LoVo (cell line): ENCODE results near the gene CPNE7.
"Not testable (repeated sequence)": the region's sequence is repeated elsewhere in the genome, so short reads cannot be mapped to it uniquely, and the experiment has no call there.

ENCODE experiments used
- DNase-seq: peaks from one replicate; pipeline ENCODE4 v3.0.0-alpha.2; 2016; ENCODE audit warnings: low spot score

CPNE7 gene

DNA sequence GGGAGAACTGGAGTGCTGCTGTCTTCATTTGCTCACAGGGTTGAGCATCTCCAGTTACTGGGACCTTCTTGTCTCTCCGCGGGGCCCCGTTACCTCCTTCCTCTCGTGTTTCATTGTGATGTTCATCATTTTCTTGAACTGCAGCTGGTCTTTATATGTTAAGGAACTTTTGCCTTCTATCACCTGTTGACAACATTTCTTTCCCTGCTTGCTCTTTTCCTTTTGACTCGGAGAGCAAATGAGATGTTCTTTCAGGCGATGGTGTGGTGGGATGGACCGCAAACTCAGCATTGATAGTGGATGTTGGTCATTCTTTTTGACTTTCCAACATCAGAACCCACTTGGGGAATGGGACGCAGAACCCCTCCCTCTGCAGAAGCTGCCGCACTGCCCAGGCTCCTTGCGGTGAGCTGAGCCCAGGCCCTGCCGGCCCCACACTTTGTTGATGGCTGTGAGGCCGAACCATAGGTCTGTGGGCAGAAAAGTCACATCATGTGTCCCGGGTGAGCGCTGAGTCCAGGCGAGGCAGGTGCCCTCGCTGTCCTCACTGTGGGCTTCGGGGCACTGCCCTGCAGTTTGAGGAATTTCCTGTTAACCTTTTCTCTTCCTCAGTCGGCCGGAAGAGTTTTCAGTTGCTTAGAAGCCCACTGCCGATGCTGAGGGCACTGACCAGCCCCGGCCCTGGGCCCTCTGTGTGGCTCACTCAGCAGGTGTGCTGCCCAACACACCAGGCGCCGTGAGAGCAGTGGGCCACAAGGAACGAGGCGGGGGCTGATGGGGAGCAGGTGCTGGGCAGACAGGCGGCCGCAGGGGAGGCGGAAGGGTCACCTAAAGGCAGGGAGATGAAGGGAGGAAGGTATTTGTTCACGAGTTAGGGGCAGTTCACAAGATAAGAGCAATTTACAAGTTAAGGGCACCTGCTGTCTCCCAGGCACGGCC, 7.6 kb upstream of the CPNE7 start:
- no peak for DNase-seq

DNA sequence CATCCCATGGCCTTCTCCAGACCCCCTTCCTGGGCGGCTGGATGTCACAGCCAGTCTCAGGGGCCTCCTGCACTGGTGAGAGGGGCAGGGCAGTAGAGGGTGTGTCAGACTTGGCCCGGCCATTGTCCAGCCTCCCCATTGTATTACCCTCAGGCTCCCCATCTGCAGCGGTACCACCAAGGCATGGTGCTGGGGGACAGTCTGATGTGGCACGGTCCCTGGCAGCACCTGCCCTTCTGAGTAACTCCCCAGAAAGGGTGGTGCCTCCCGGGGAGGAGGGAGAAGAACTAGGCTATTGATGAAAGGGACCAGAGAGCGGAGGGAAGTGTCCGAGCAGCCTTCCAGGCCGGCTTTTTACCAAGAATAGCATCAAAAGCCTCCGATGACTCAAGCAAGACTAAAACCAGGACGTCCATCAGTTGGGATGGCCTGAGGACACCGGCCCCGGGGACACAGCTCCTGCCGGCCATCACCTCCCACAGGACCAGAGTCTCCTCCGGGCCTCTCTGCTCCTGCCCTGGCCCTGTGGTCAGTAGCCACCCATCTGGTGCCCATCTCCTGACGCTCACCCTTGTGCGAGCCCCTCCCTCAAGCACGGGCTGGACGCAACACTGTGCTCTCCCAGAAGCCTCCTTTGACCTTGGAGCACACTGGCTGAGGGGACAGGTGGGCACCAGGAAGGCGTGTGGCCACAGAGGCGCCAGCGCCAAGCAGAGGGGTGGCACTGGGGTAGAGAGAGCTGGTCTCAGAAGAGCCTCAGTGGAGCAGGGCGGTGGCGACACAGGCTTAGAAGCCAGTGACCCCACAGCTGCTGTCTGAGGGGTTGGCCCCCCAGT, 5.8 kb upstream of the CPNE7 start:
- DNase-seq, result no peak

DNA sequence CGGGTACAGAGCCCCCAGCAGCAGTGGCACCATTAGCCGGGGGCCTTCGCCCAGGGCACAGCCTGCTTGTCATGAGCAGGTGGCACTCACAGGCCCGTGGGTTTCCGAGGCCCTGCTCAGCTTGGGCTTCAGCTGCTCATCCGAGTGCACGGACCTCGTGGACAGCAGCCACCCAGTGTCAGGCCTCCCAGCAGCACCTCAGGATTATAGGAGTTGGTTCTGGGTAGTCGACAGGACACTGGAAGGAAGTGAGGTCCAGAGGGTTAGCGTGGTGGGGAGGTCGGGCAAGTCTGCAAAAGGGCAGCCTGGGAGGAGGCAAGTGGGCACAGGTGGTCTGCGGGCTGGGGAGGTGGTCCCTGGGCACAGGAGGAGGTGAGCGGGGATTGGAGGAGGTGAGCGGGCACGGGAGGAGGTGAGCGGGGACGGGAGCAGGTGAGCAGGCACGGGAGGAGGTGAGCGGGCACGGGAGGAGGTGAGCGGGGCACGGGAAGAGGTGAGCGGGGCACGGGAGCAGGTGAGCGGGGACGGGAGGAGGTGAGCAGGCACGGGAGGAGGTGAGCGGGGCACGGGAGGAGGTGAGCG, 5.1 kb upstream of the CPNE7 start:
- no peak for DNase-seq

DNA sequence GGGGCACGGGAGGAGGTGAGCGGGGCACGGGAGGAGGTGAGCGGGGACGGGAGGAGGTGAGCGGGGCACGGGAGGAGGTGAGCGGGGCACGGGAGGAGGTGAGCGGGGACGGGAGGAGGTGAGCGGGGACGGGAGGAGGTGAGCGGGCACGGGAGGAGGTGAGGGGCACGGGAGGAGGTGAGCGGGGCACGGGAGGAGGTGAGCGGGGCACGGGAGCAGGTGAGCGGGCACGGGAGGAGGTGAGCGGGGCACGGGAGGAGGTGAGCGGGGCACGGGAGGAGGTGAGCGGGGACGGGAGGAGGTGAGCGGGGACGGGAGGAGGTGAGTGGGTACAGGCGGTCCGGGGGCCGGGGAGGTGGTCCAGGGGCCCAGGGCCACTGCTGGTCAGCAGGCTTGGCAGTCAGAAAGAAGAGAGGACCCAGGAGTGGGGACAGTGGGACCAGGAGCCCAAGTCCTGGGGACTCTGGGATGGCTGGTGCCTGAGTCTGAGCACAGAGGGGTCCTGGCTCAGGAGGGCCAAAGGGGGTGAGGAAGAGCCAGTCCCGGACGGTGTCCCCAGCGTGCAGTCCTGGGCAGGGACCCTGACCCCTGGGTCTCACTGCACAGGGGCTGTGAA, 4.5 kb upstream of the CPNE7 start:
- DNase-seq, result not testable (repeated sequence)

DNA sequence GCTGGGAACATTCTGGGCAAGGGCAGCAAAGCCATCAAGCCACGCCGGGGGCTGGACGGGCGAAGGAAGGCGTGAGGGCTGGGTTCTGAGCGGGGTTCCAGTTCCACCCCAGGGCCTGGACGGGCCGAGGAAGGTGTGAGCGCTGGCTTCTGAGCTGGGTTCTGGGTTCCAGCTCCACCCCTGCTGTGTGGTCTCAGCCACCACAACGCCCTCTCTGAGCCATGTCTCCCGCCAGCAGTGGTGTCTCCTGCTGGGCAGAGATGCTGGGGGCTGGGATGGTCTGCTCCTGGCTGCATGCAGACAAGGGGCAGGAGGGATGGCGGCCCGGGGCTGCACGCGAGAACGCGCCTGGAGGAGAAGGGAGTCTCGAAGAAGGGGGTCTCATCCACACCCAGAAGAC, 3.9 kb upstream of the CPNE7 start:
- no peak for DNase-seq

DNA sequence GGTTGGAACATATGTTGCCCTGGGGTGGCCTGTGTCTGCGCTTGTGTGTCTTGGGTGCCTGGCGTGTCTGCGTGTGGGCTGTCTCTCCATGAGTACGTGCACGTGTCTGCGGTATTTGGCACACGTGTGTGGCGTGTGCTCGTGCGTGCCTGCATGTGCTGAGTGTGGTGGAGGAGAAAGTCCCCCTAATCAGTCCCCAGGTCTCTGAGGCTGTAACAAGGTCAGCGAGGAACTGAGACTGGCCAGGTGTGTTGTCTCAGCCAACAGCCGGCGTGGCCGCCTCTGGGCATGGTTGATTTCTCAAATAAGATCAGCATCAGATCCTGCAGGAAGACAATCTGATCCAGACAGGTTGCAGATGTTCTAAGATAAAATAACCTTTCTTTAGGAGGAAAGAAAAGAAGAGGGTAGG, 3.5 kb upstream of the CPNE7 start:
- no peak for DNase-seq

DNA sequence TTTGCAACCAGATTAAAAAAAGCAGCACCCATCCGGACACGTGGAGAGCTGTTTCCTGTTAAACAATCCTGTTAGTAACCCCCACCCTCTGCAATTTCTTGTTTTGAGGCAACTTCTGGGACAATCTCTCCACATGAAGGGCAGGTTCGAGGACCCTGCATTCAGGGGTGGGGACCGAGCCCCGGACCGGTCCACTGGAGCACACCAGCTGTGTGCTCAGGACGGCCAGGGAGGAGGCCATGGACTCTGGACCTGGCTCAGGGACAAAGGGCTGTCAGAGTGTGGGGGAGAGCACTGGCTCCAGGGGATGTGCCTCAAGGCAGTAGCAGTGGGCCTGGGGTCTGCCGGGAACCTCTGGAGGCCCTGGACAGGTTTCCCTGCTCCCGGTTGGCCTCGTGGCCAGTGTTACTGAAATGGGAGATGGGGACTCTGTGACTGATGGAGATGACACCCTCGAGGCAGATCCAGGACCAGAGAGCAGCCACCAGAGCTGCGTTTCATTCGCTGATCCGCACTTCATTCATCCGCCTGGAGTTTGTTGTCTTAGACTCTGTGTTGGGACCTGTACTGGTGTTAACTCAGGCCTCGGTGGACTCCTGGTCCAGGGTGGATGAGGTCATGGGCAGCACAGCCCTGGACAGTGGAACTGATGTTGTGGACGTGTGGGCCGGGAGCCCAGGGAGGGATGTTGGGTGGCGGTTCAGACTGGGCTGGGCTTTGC, 2.9 kb upstream of the CPNE7 start:
- DNase-seq, result no peak

DNA sequence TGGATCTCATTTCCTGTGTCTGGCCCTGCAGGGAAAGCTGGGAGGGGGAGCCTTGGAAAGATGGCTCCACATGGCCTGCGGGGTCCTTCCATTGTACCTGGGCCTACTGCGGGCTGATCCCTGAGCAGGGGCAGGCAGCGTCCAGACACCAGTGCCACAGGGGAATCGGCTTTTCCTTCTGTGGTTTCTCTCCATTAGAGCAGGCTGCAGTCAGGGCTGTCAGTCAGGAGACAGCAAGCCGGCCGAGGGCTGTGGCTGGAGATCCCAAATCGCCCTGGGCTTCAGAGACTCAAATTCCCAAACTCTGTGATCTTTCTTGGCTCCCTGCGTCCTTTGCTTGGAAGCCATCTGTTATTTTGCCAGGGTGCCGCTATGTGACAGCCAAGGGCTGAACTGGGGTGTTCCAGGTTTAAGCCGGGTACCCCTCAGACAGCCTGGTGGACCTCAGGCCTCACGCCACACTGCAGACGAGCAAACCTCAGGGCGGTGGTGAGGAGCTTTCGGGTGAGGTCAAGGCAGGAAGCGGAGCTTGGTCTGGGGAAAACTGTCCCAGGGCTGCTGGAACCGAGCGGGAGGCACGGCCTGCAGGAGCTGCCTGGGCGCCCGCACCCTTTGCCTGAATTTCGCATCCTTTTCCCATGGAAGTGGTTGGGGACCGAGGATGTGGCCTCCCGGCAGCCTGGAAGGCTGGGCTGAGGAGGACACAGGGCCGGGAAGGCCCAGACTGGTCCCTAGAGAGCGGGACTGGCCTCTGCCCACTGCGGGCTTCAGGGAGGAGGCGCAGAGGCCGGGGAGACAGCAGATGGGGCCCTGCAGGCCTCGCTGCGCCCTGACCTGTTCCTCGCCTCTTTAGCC, 1.5 kb upstream of the CPNE7 start:
- DNase-seq, result no peak

DNA sequence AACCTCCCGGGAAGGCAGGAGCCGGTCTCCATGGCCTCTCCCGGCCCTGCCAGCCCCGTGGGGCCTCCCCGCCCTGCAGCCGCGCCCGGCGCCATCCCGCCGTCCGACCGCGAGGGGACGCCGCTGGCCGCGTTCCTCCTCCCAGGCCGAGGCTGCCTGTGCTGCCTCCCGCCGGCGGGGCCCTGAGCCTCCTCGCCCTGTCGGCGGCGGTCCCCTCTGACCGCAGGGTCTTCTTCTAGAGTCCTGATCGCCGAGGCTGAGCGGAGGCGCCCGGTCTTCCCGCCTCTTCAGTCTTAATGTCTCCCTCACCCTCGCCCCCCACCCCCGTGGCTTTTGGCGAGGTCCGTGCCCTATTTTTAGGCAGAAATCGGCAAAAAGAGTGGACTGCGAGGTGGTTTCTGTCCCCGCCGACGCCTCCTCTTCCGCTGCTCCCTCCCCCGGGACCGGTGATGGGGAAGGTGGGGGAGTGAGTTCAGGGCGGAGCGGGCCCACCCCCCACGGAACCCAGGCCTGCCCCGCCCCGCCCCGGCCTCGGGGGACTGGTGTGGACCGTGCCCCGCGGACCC, 794 bp upstream of the CPNE7 start:
- DNase-seq, result peak; percentile 68

DNA sequence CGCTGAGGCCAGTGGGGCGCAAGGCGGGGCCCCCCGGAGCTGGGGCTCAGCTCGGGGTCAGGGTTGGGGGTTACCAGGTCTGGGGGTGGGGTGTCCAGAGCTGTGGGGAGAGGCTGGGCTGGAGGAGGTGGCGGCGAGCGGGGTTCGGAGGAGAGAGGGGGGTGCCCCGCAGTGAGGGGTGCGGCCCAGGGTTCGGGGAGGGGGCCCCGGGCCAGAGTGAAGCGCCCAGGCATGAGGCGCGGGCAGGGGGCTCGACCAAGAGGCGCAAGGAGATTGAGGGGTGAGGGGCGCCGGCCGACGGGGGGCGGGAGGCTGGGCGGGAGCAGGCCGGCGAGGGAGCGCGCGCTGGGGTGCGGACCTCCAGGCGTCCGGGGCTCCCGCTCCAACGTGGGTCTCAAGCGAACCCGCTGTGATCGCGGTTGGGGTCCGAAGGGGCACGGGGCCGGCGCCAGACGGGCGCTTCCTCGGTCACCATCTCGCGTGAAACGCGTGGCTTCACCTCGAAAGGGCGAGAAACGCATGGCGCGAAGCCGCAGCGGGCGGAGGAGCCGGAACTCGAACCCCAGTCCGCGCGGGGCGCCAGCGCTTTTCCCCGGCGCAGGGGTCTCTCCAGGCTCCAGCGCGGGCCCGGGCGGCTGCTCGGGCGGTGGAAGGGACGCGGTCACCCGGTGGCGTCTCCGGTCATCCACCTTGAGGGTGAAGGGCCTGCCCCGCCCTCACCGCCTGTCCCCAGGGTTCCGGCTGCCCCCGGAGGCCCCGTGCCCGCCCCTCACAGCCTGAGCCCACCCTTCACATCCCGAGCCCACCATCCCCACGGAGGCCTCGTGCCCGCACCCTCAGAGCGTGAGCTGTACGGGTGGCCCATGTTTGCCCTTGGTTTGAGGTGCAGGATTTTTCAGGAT, 846 bp downstream of the CPNE7 start:
- DNase-seq, result no peak

DNA sequence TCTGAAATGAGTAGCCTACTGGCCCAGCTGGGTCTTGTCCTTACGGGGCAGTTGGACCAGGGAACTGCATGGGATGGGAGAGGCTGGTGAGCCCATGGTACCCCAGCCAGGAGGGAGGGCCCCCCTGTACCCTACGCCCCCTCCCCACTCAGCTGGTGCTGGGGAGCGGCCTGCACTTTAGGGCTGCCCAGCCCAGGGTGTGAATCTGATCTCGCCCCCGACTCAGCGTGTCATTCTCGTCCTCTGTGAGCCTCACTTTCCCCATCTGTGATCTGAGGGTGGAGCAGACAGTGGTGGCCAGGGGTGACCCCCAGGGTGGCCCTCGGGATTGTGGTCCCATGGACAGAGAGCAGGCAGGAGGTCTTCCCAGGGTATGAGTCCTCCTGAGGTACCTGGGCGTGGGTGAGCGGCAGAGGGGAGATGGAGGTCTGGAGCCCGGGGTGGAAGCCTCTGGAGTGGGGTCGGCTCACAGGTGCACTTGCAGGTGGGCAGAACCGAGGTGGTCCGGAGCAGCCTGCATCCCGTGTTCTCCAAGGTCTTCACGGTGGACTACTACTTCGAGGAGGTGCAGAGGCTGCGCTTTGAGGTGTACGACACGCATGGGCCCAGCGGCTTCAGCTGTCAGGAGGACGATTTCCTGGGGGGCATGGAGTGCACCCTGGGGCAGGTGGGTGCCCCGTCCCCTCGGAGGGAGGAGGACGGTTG, 1.6 kb downstream of the CPNE7 start:
- no peak for DNase-seq

DNA sequence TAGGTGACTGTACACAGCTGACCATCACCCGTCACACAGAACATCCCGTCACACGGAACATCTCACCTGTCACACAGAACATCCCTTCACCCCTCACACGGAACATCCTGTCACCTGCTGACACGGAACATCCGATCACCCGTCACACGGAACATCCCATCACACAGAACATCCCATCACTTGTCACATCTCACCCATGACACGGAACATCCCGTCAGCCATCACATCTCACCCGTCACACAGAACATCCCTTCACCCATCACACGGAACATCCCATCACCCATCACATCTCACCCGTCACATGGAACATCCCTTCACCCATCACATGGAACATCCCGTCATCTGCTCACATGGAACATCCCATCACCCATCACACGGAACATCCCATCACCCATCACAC, 3.8 kb downstream of the CPNE7 start:
- DNase-seq, result no peak

DNA sequence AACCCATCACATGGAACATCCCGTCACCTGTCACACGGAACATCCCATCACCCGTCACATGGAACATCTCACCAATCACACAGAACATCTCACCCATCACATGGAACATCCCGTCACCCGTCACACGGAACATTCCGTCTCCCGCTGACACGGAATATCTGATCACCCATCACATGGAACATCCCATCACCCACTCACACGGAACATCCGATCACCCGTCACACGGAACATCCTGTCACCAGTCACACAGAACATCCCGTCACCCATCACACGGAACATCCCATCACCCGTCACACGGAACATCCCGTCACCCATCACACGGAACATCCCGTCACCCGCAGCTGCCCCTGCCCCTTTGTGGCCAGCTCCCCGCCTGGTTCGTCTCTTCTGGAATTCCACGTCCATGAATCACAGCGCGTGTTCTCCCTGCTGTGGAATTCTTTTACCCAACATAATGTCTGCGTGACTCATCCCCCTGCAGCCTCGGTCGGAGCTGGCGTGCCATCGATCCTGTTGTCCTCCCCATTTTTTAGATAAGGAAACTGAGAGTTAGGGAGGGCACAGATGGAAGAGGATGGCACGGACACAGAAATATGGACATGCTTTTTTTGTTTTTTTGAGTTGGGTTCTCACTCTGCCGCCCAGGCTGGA, 5.6 kb downstream of the CPNE7 start:
- DNase-seq, result no peak

DNA sequence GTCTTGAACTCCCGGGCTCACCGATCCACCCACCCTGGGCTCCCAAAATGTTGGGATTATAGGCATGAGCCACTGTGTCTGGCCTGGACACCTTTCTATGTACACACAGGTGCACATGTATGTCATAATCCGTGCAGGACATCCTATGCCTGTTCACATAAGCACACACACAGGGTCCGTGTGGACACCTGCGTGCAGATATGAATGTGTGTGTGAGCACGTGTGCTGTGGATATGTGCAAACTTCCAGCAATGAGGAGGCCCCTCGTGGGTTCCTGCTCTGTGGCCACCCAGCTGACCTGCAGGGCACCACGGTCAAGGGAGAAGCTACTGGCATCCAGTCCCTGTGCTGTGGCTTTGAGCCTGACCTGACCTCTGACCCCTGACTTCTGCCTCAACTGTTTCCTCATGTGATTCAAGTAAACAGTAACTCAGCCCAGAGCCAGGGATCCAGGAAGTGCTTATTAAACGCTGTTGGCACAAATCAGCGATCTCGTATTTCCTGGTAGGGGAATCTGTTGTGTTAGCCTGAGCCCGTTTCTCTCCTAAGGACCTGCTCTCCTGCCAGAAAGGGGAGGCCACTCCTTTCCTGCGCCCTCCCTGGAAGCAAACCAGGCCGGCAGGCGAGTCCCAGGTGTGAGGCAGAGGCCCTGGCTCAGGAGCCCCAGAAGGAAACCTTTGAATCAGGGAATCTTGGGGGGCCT, 6.5 kb downstream of the CPNE7 start:
- no peak for DNase-seq

DNA sequence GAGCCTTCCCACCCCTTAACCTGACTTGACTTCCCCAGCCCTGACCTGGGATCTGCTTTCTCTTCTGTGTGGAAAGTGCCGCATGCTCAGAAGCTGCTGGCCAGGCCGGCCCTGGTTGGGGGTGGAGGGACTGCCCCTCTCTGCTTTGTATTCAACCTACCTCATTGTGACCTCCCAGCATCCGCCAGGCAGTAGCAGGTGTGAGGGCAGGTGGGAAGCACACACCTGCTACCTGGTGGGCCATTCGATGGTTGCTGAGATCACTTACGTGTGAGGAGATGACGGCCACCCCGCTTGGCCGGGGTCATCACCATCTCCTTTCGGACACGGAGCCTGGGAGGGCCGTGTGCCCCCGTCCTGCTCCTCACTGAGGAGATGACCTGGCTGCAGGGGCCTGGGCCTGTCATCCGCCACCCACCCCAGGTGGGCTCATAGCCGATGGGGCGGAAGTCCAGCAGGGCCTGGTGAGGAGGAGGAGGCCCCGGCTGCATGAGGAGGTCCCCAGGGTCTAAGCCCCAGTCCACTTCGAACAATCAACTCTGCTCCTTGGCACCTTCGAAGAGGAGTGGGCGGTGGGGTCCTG, 7.1 kb downstream of the CPNE7 start:
- no peak for DNase-seq

DNA sequence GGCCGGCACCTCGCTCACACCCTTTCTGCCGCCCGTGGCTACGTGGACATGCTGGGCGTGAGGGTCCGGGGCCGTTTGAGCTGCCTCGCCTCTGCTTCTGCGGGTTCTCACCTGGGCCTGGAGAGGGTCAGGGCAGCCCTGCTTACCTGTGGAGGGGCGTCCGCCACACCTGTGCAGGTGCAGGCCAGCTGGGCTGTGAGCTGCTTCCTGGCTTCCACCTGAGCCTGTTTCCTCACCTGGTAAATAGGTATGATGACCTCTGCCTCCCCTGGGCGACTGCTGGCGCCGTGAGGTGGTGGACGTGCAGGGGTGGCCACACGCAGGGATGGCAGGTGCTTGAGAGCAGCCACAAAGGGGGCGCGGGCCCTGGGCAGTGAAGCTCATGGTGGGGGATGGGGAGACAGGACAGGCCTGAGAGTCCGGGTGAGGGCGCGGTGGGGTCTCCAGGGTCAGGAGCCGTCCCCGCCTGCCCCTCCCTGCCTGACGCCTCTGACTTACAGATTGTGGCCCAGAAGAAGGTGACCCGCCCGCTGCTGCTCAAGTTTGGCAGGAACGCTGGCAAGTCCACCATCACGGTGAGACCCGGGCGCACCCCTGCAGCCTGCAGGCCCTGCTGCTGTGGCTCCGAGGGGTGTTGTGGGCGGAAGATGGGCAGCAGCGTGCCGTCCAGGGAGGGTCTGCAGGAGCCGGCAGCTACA, 7.8 kb downstream of the CPNE7 start:
- DNase-seq, result no peak
